HG03135 (cell line): ENCODE results near the gene STXBP4.
A peak's percentile ranks its signal among the peaks of the same experiment; 100 is the strongest.

Experiments used
- ATAC-seq: cut with Tn5 transposase; IDR thresholded peaks from one replicate; pipeline ENCODE4 v1.9.1; 2021; ENCODE audit warnings: mild to moderate bottlenecking, moderate library complexity; ENCODE audit not compliant: unreplicated experiment

Gene STXBP4

GRCh38 chr17:54968262-54968987 lies at the start of gene STXBP4, which contains the start of gene COX11:
TSS of gene STXBP4 (plus strand) at chr17:54968765. CDS start at chr17:54986220, 17,455 bp downstream.
TSS of gene COX11 (minus strand) at chr17:54968654. CDS start at chr17:54968646, 8 bp downstream.
- peak; percentile 88 for ATAC-seq

- no peak for ATAC-seq
Observed at GRCh38 chr17:54919425-54919824, 49.1 kb upstream of the STXBP4 start.

GRCh38 chr17:54920819-54921218 lies 47.7 kb upstream of the STXBP4 start:
- no peak for ATAC-seq

GRCh38 chr17:54924405-54924804 lies 44.2 kb upstream of the STXBP4 start:
- ATAC-seq, result no peak

GRCh38 chr17:54927525-54927924 lies 41.0 kb upstream of the STXBP4 start:
- ATAC-seq, result no peak

- no peak for ATAC-seq
Observed at GRCh38 chr17:54932711-54933110, 35.9 kb upstream of the STXBP4 start.

- ATAC-seq, result no peak
Observed at GRCh38 chr17:54933921-54934320, 34.6 kb upstream of the STXBP4 start.

- no peak for ATAC-seq
Observed at GRCh38 chr17:54935471-54935870, 33.1 kb upstream of the STXBP4 start.

GRCh38 chr17:54937018-54937417 lies 31.5 kb upstream of the STXBP4 start:
- no peak for ATAC-seq

GRCh38 chr17:54937426-54937825 lies 31.1 kb upstream of the STXBP4 start:
- no peak for ATAC-seq

GRCh38 chr17:54941285-54941684 lies 27.3 kb upstream of the STXBP4 start:
- no peak for ATAC-seq

- ATAC-seq, result no peak
Observed at GRCh38 chr17:54944796-54945195, 23.8 kb upstream of the STXBP4 start.

GRCh38 chr17:54945231-54945630 lies 23.3 kb upstream of the STXBP4 start:
- no peak for ATAC-seq

GRCh38 chr17:54945671-54946070 lies 22.9 kb upstream of the STXBP4 start:
- no peak for ATAC-seq

- no peak for ATAC-seq
Observed at GRCh38 chr17:54947396-54947795, 21.2 kb upstream of the STXBP4 start.

GRCh38 chr17:54948380-54948779 lies 20.2 kb upstream of the STXBP4 start:
- ATAC-seq, result no peak

GRCh38 chr17:54950116-54950515 lies 18.4 kb upstream of the STXBP4 start:
- ATAC-seq, result no peak

GRCh38 chr17:54951286-54951685 lies 17.3 kb upstream of the STXBP4 start:
- no peak for ATAC-seq

GRCh38 chr17:54956791-54957190 lies 11.8 kb upstream of the STXBP4 start:
- ATAC-seq, result no peak

GRCh38 chr17:54967621-54968261 lies 824 bp upstream of the STXBP4 start:
- ATAC-seq, result peak; percentile 26

- ATAC-seq, result peak; percentile 35
Observed at GRCh38 chr17:54968988-54969332, 395 bp downstream of the STXBP4 start.
